GM23338 (cell line): ENCODE data around the gene RALY.

ENCODE experiments used
- CREB1 ChIP-seq: fragments of 250-450 bp; sonication (Bioruptor Pico); IDR thresholded peaks from 2 replicates; pipeline ENCODE4 v1.5.0; 2020; ENCODE audit warnings: low read depth, mild to moderate bottlenecking, moderate library complexity
- EZH2 ChIP-seq: fragments of 200-600 bp; sonication (generic); IDR thresholded peaks from one replicate; pipeline ENCODE4 v1.8.0; 2017; ENCODE audit warnings: antibody characterized with exemption, mild to moderate bottlenecking, low read depth; ENCODE audit not compliant: unreplicated experiment
- EZH2phosphoT487 ChIP-seq: fragments of 200-600 bp; sonication (generic); IDR thresholded peaks from one replicate; pipeline ENCODE4 v1.8.1; 2018; ENCODE audit warnings: antibody characterized with exemption; ENCODE audit not compliant: unreplicated experiment
- REST ChIP-seq: IDR thresholded peaks from one replicate; pipeline ENCODE4 v1.6.1; 2018; ENCODE audit warnings: antibody characterized with exemption; ENCODE audit not compliant: unreplicated experiment
- TF ChIP-seq, protein P1 (sequence below), 2 experiments: fragments of 200-600 bp in 1 of 2; sonication (generic) in 1 of 2; conservative IDR thresholded peaks; 2 replicates each; pipeline versions ENCODE4 v1.5.1 to v1.6.1; 2016 to 2017; ENCODE audit warnings: antibody characterized with exemption in 2 of 2, low read depth in 2 of 2, mild to moderate bottlenecking in 2 of 2, moderate library complexity in 1 of 2

- TF ChIP-seq, protein P1, sequence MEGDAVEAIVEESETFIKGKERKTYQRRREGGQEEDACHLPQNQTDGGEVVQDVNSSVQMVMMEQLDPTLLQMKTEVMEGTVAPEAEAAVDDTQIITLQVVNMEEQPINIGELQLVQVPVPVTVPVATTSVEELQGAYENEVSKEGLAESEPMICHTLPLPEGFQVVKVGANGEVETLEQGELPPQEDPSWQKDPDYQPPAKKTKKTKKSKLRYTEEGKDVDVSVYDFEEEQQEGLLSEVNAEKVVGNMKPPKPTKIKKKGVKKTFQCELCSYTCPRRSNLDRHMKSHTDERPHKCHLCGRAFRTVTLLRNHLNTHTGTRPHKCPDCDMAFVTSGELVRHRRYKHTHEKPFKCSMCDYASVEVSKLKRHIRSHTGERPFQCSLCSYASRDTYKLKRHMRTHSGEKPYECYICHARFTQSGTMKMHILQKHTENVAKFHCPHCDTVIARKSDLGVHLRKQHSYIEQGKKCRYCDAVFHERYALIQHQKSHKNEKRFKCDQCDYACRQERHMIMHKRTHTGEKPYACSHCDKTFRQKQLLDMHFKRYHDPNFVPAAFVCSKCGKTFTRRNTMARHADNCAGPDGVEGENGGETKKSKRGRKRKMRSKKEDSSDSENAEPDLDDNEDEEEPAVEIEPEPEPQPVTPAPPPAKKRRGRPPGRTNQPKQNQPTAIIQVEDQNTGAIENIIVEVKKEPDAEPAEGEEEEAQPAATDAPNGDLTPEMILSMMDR (conservative IDR thresholded peaks at IDR 0.05; ENCODE audit: low read depth in 2 of 2), result no peak
- TF ChIP-seq EZH2phosphoT487, result no peak
- TF ChIP-seq REST, result no peak
- TF ChIP-seq EZH2, result no peak
- no peak for TF ChIP-seq CREB1
Measured at GRCh38 chr20:34082232-34082887, 88.6 kb downstream of the RALY start.
